H1 (cell line): ENCODE data around the gene RTN4RL1. TPM values are rescaled to one million over a fixed set of nuclear protein-coding genes. Genes with fewer than 3 reads are reported as not detected.

Experiments used
- EZH2 ChIP-seq: fragments of 200-600 bp; sonication (generic); IDR thresholded peaks from 2 replicates; pipeline ENCODE4 v1.7.1; 2012; ENCODE audit warnings: low read depth, mild to moderate bottlenecking, moderate library complexity, low read length, inconsistent platforms; ENCODE audit not compliant: severe bottlenecking
- JUND ChIP-seq: IDR thresholded peaks from 2 replicates; pipeline ENCODE4 v1.6.1; 2011; ENCODE audit warnings: mild to moderate bottlenecking, improper control_type of control experiment, low read length
- KDM4A ChIP-seq: IDR thresholded peaks from one replicate; pipeline ENCODE4 v1.7.1; 2012; ENCODE audit warnings: low read depth, mild to moderate bottlenecking, moderate library complexity, low read length, inconsistent platforms; ENCODE audit not compliant: severe bottlenecking
- NANOG ChIP-seq: IDR thresholded peaks from 2 replicates; pipeline ENCODE4 v1.6.1; 2011; ENCODE audit warnings: low read length, low read depth, mild to moderate bottlenecking, inconsistent platforms; ENCODE audit not compliant: insufficient read depth, poor library complexity, severe bottlenecking
- NRF1 ChIP-seq: IDR thresholded peaks from 2 replicates; pipeline ENCODE4 v1.6.1; 2011; ENCODE audit warnings: mild to moderate bottlenecking, low read depth, low read length, improper control_type of control experiment
- ZNF274 ChIP-seq: IDR thresholded peaks from 2 replicates; pipeline ENCODE4 v1.7.0; 2012; ENCODE audit warnings: low read length, borderline replicate concordance; ENCODE audit errors: extremely low read depth
- polyA plus RNA-seq, 7 experiments: library from polyadenylated mRNA; depleted of rRNA in 3 of 7; stranded (reverse) in 5 of 7; unstranded in 2 of 7; fragments of >200 nt in 5 of 7; fragments of 200-250 nt in 2 of 7; gene quantifications; 1 replicate in 5 of 7; 2 replicates in 1 of 7; 4 replicates in 1 of 7; pipeline versions ENCODE4 v1.2.1 to v1.2.3, GENCODE V29; 2011 to 2013; ENCODE audit warnings: missing spikeins in 2 of 7, mixed read lengths in 2 of 7
- total RNA-seq: library from RNA; stranded (reverse); fragmentation: NEBNext Ultra II Directional; extraction: Animal tissue kit (Norgen Biotek cat#: 25700); gene quantifications from 2 replicates; pipeline ENCODE4 v1.2.1, GENCODE V29; 2021

The RTN4RL1 gene
- total and polyA plus RNA-seq, 2 of the 8 experiments (the other 6 are each of a cell fraction or from before 2014, with no cell fraction given) = 0.09 TPM; not detected in 1

- no peak for TF ChIP-seq JUND
- no peak for TF ChIP-seq KDM4A
- no peak for TF ChIP-seq NANOG
- no peak for TF ChIP-seq ZNF274
- TF ChIP-seq EZH2 = no peak
- no peak for TF ChIP-seq NRF1
These were observed 77.2 kb downstream of the RTN4RL1 start (continued) for GRCh38 chr17:1947743-1948516.
